HS-27A (cell line): ENCODE measurements around the gene GPR31.

Experiments
- DNase-seq: peaks from one replicate; pipeline ENCODE4 v3.0.0-alpha.2; 2012; ENCODE audit warnings: low read depth, missing footprints

The GPR31 gene

GRCh38 chr6:167137881-167138280 is 19.9 kb downstream of the GPR31 start:
- no peak for DNase-seq

DNA sequence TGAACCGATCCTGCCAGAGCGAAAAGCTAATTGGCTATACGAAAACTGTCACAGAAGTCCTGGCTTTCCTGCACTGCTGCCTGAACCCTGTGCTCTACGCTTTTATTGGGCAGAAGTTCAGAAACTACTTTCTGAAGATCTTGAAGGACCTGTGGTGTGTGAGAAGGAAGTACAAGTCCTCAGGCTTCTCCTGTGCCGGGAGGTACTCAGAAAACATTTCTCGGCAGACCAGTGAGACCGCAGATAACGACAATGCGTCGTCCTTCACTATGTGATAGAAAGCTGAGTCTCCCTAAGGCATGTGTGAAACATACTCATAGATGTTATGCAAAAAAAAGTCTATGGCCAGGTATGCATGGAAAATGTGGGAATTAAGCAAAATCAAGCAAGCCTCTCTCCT is 20.7 kb downstream of the GPR31 start:
- no peak for DNase-seq

DNA sequence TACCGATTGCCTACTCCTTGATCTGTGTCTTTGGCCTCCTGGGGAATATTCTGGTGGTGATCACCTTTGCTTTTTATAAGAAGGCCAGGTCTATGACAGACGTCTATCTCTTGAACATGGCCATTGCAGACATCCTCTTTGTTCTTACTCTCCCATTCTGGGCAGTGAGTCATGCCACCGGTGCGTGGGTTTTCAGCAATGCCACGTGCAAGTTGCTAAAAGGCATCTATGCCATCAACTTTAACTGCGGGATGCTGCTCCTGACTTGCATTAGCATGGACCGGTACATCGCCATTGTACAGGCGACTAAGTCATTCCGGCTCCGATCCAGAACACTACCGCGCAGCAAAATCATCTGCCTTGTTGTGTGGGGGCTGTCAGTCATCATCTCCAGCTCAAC is 21.4 kb downstream of the GPR31 start:
- DNase-seq = no peak

DNA sequence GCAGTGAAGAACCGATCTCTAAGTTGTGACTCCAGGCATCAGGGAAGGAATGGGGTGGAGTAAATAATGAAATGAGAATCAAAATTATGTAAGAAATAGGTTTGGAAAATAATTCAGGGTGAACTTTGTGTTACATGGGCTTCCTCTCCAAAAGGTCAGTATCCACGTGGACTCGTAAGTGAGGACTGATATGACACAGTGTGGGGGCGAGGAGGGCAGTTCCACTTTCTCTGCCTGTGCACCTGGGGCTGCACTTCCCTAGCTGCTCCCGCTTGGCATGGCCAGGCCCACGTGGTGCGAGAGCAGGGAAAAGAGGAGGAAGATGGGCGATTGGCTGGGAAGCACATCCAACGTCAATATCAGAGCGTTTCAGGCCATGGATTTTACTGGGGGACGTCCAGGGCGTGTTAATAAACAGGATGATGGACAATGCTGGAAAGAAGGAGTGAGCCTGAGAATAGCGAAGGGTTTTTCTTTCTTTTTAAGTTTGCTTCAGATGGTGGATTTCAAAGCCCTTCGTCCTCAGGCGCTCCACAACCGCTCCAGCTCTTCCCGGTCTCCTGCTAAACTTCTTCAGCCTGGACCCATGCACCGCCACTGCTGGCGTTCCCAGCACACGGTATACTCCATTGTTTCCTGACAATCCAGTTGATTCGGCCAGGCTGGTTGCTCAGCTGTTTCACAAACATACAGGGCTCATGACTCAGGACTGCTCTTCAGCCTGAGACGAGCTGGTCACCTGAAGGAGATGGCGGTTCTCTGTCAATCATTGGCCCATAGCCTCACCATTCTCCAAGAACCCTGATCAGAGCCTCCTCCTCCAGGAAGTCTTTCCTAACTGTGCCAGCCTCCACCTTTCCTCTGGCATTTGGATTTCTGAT is 23.1 kb downstream of the GPR31 start:
- DNase-seq = no peak

DNA sequence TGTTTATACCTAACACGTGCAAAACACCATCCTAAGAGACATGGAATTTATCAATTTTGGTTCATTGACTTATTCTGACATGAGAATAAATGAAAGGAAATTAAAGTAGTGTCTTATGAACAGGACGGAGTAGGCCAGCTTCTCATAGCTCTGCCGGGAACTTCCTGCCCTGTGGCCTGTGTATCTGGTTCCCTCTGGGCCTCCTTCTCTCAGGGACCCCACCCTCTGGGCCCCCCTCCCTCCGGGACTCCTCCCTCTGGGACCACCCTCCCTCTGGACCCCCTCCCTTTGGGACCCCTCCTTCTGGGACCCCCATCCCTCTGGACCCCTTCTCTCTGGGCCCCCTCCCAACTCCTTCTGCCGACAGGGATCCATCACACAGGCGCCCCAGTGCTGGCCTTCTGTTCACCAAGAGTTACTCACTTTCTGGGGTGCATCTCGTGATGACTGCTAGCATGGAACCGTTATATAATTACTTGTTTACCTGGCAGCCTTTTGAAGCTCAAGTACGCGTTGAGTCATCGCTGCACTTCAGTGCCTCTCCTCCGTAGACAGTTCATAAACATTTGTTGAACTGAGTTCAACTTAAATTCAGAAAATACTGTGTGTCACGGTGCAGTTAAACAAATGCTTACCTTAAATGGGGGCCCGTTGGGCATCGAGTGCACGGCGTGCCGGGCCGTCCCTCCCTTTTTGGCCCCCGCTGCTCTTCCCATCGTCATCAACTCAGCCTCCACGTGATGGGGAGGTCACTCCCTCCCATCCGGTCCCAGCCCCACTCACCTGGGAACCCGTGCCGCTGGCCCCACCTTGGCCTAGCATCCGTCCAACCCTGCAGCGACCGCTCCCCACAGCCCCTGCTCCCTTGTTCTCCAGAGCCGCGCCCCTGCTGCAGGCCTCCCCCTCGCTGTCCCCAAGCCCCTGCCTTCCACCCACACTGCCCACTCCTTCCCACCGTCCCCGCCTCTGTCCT is 26.8 kb downstream of the GPR31 start:
- no peak for DNase-seq

DNA sequence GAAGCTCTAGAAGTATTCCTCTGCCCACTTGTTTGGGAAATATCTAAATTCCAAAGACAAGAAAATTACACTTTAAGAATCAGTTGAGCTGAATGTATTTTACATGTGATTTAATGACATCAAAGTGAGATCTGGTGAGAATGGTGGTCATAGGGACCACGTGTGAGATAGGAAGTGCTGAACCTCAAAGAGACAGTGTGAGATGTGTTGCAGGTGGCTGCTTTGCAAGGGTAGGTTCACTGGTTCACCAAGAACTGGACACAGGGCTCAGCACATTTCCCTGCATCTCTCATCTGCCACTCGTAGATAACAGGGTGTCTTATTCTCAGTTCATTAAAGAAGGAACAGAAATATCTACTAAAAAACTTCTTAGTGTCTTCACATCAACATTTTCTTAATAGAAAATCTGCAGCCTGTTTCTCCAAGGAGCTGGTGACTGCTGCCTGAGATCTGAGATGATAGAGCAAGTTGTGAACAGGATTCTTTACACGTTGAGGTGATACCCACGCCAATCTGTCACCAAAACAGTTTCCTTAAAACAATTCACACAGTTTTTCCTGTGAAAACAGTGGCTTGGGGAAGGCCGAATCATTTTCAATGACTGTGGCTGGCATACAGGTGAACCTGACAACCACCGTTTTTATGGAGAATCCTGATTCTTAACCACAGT is 27.6 kb downstream of the GPR31 start:
- no peak for DNase-seq

GRCh38 chr6:167129562-167129961 is 28.2 kb downstream of the GPR31 start:
- no peak for DNase-seq

GRCh38 chr6:167129159-167129558 is 28.6 kb downstream of the GPR31 start:
- no peak for DNase-seq

GRCh38 chr6:167127785-167128531 is 29.8 kb downstream of the GPR31 start:
- no peak for DNase-seq

- no peak for DNase-seq
Observed at GRCh38 chr6:167125855-167126349, 31.9 kb downstream of the GPR31 start.

DNA sequence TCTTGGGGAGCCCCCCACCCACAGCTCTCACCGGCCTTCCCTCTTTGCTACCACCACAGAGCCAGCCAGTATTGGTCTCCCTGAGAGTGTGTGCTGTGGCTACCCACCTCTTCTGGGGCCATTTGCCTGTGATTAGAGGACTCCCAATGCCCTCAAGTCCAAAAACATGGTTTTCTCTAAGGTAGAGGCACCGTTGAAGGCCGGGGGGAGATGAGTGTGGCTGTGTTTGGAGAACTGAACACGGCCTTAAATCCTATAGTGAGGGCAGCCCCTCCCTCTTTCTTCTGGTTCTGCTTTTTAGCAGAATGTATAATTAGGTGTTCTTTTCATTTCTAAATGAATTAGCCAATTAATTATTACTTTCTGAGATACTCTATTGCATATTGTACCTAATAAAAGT is 32.4 kb downstream of the GPR31 start:
- DNase-seq = no peak

DNA sequence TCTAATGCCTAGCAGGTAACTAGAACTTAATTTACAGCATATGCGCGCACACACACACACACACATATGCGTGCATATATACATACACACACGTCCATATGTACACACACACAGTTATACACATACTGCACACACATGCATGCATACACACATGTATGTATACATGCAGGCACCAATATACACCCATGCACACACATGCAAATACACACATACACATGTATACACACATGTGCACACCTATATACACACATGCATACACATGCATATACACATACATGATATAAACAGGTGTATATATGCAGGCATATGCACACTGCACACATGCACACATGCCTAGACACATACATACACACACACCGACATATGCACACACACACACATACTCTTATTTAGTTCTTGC is 33.0 kb downstream of the GPR31 start:
- DNase-seq = no peak

DNA sequence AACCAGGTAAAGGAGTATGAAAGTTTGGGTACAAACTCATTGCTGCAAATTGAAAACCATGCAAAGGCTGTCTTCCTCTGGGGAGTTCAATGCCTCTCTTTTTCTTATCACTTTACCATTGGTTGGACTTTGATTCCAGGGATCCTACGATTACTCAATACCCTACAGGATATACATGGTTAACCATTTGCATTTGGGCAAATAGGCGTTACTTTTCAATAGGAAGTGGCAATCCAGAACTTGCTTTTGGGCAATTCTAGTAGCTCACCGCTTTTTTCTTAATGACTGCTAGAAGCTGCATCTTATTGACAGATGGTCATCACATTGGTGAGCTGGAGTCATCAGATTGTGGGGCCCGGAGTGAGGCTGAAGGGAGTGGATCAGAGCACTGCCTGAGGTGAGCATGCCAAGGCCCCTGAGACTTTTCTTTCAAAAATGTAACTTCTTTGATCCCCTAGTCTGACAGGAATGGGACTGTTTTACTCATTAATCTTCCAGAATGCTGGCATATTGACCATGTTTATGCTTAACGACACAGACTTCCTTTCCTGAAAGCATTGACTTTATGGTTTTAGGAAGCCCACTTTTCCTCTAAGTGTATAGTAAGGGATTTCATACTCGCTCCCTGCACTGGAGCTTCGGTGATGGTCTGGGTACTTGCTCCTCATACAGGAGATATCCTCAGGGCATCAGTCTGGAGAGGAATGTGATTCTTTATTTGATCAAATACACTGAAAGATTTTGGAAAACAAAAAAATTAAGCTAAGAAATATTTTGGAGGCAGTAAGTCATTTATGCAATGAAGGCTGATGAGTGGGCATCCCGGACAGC is 34.7 kb downstream of the GPR31 start, which contains the start of gene CCR6:
TSS of gene CCR6 (plus strand) at position 270 of the 831 bp plus-strand sequence. CDS start 13,039 bp downstream, outside the sequence.
- DNase-seq = no peak

GRCh38 chr6:167122041-167122826 is 35.5 kb downstream of the GPR31 start:
- DNase-seq = no peak

GRCh38 chr6:167121335-167121841 is 36.4 kb downstream of the GPR31 start:
- no peak for DNase-seq

DNA sequence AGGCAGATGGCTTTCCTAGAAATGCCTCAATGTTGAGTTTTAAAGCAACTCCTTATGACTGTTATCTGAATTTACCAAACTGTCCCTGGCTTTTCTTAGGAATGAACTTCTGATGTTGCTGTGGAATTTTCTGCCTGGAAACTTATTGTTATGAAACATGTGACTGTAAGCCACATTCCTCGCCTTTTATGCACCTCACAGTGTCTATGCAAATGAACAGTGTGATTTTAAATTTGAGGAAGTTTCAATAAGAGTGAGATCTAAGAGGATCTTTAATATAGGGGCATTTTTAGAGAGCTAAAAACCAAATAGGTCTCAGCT is 37.2 kb downstream of the GPR31 start:
- DNase-seq = no peak

DNA sequence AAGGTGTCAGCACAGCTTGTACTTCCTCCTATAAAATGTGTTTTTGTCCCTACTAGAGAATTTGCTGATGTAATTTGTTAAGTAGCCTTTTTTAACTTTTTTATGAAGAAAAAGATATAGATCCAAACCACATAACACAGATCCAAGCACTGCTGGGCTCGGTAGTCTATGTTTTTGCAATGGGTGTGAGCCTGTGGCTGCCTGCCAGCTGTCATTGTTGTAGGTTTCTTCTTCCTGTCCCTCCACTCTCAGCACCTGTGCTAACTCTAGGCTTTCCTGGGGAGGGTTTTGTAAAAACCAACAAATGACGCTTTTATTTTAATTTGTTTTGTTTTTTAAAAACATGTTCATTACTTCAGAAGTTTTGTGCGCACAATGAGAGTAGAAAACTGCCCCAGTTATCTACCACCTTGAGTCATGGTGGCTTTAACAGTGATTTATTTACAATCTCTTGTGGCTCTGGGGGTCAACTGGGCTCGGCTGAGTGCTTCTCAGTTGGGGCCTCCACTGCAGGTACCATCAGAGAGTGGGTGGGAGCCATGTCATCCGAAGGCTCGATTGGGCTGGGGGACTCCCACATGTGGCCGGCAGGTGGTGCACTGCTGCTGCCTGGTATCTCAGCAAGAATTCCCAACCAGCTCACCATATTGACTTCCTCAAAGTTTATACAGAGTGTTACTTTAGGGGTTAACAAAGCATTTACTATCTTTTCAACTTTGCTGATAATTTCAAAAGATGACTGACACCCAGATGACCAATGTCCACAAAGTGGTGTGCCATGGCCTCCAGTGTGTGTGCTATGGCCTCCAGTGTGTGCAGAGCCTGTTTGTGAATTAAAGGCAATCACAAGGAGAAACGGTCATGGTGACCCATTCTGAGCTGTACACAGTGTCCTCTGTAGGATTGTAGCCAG is 37.9 kb downstream of the GPR31 start:
- no peak for DNase-seq

- DNase-seq = no peak
Observed at GRCh38 chr6:167118839-167119238, 38.9 kb downstream of the GPR31 start.
